ENCODE results near the gene LRRFIP1. TPM values are rescaled to one million over a fixed set of nuclear protein-coding genes. Genes with fewer than 3 reads are reported as not detected.
A peak's percentile ranks its signal among the peaks of the same experiment; 100 is the strongest.

LRRFIP1 gene
- polyA plus RNA-seq, 1 experiment, result 50.4 TPM

DNA sequence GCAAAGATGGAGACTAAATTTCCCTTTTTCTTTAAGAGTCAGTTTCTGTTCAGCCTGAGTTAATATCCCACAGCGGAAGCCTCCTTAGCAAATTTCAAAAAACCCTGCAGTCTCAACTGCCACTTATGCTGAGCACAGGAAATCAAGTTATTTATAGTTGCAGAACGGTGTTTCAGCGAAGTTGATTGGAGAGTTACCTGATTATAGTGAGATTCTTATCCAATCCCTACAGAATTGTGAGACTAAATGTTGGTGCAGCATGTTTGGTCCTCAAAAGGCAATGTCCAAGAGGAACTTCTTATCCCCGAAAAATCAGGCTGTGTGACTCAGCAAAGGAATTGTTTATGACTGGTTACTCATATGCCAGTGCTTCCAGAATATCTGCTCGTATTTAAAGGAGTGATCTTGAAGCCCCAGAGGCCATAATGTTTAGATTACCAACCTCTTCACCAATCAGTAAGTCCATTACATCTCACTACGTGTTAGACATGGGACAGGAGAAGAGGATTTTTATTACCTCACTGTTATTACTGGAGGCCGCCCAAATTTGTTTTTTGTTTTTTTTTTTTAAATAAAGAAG, 67.9 kb downstream of the LRRFIP1 start:
- CTCF ChIA-PET, result interaction anchor here (0.6 kb wide), 1 partner anchor 112 kb away, joined by 3 read pairs; no protein-coding TSS in a partner anchor
- POLR2A ChIA-PET, result interaction anchor here (0.6 kb wide), 3 partner anchors 8 to 236 kb away, joined by 3 to 4 read pairs (median 3); no protein-coding TSS in a partner anchor
- DNase-seq (ENCODE audit: low read depth), result peak; percentile 85
- Histone ChIP-seq H3K27me3 (ENCODE audit: control insufficient read depth, insufficient read depth, low read length) (no peaks in the 10 kb centered on the region), H3K4me3 (ENCODE audit: low read depth, low read length) (no peak overlapping the region), H3K36me3 (ENCODE audit: control insufficient read depth, insufficient read depth, low read length) (no peaks in the 10 kb centered on the region)
- TF ChIP-seq, protein P1, sequence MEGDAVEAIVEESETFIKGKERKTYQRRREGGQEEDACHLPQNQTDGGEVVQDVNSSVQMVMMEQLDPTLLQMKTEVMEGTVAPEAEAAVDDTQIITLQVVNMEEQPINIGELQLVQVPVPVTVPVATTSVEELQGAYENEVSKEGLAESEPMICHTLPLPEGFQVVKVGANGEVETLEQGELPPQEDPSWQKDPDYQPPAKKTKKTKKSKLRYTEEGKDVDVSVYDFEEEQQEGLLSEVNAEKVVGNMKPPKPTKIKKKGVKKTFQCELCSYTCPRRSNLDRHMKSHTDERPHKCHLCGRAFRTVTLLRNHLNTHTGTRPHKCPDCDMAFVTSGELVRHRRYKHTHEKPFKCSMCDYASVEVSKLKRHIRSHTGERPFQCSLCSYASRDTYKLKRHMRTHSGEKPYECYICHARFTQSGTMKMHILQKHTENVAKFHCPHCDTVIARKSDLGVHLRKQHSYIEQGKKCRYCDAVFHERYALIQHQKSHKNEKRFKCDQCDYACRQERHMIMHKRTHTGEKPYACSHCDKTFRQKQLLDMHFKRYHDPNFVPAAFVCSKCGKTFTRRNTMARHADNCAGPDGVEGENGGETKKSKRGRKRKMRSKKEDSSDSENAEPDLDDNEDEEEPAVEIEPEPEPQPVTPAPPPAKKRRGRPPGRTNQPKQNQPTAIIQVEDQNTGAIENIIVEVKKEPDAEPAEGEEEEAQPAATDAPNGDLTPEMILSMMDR (IDR thresholded peaks at IDR 0.05; ENCODE audit: insufficient read depth, low read depth, low read length), result no peak

DNA sequence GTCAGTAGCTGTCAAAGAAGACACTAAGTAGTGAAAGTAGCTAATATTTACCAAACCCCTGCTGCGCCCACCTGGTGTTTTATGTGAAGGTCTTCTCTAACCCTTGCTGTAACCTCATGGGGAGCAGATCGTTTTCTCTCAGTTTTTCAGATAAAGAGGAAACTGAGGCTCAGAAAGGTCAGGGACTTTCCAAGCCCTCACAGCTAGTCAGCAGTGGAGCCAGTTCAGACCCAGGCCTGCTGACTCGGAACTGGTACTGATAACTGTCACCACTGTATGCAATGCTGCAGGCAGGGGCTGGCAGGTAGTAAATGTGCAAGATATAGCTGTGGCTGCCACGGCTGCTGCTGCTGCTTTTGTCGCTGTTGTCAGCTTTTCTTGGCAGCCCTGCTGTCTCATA, 69.1 kb downstream of the LRRFIP1 start:
- no peaks in the 10 kb centered on the region for H3K36me3 ChIP-seq (ENCODE audit: control insufficient read depth, insufficient read depth, low read length)
- DNase-seq (ENCODE audit: low read depth), result no peak
- TF ChIP-seq, protein P1 (IDR thresholded peaks at IDR 0.05; ENCODE audit: insufficient read depth, low read depth, low read length), result no peak
- CTCF ChIA-PET, result interaction anchor here (0.6 to 2.4 kb wide), 4 partner anchors 35 to 124 kb away, joined by 3 to 6 read pairs (median 4); no protein-coding TSS in a partner anchor
- H3K27me3 ChIP-seq (ENCODE audit: control insufficient read depth, insufficient read depth, low read length), result no peaks in the 10 kb centered on the region
- no peak overlapping the region for H3K4me3 ChIP-seq (ENCODE audit: low read depth, low read length)
- POLR2A ChIA-PET, result no interaction called here

DNA sequence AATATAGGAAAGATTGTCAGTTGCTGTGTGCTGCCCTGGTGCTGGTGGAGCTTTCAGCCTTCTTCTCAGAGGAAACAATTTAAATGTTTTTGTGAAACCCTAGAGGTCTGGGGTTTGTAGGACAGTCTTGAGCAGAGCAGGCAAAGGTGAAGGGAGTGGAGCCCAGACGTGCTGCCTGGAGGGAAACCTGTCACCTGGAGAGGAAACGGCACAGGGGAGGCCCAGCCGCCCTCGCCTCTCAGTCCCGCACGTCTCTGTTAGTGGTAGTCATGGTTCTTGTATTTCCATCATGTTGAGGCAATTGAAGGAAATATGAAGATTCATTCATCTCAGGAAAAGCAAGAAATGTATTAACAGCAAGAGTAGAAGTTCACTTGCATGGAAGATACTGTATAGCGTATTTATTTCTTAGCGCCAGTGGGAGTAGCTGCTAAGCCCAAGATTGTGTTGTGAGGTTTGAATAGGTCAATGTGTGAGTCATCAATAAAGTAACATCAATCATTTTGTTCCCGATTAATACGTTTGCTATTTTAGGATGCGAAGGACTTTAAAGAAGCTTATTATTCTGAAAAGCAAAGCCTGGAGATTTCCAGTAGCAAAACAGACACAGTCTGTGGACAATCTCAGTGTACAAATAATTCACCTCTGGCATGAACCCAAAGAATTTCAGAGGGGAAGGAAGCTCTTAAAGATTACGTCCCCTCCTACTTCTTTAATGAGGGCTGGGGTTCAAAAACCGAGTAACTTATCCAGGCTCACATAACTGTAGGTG, 70.4 kb downstream of the LRRFIP1 start:
- no peak for DNase-seq (ENCODE audit: low read depth)
- Histone ChIP-seq H3K36me3 (ENCODE audit: control insufficient read depth, insufficient read depth, low read length) (no peaks in the 10 kb centered on the region), H3K27me3 (ENCODE audit: control insufficient read depth, insufficient read depth, low read length) (no peaks in the 10 kb centered on the region), H3K4me3 (ENCODE audit: low read depth, low read length) (no peak overlapping the region)
- ChIA-PET CTCF (interaction anchor here (0.9 to 2.4 kb wide), 3 partner anchors 21 to 126 kb away, joined by 3 to 6 read pairs (median 4); no protein-coding TSS in a partner anchor), POLR2A (no interaction called here)
- TF ChIP-seq, protein P1 (IDR thresholded peaks at IDR 0.05; ENCODE audit: insufficient read depth, low read depth, low read length), result no peak

DNA sequence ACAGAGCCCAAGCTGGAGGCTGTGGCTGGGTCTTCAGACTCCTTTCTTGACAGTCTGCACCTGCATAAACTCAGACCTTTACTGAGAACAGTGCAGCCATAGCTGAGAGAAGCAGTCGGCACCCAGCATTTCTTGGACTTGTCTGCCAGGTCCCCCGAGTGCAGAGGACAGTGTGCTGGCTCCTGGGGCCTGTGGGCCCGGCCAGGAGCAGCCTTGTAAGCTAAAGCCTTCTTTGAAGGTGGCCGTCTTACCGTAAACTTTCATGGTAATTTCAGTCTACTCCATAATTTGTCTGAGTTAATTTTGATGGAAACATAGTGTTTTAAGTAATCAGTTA, 70.9 kb downstream of the LRRFIP1 start:
- Histone ChIP-seq H3K36me3 (ENCODE audit: control insufficient read depth, insufficient read depth, low read length) (no peaks in the 10 kb centered on the region), H3K4me3 (ENCODE audit: low read depth, low read length) (no peak overlapping the region), H3K27me3 (ENCODE audit: control insufficient read depth, insufficient read depth, low read length) (no peaks in the 10 kb centered on the region)
- CTCF ChIA-PET, result interaction anchor here (1.3 to 2.4 kb wide), 2 partner anchors 47 to 126 kb away, joined by 4 to 6 read pairs; no protein-coding TSS in a partner anchor
- no peak for DNase-seq (ENCODE audit: low read depth)
- TF ChIP-seq, protein P1 (IDR thresholded peaks at IDR 0.05; ENCODE audit: insufficient read depth, low read depth, low read length), result no peak
- POLR2A ChIA-PET, result no interaction called here

DNA sequence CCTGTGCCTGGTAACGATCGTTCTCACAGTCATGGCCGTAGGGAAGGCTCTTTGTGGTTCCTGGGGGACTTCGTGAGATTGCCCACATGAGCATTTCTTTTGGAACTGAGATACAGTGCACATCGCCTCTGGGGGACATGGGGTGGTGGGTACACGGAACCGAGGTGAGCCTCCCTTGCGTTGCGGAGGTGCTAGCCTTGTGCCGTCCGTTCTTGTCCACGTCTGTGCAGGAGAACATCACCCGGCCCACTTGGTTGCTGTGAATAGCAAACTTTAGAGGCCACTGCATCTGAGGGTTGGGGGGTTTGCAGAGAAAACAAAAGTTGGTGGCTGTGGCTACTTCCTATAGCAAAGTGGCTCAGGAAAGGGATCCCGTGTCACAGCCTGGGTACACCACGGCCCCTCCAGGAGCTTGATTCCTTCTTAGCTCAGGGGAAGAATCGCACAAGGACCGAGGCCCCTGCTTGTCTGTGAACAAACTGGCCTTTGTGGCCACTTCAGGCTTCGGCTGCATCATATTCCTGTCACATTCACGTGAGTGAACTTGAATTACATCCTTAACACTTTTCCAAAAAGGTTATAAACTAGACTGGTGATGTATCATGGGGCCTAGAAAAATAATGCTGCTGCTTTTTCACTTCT, 72.6 kb downstream of the LRRFIP1 start:
- CTCF ChIA-PET, result interaction anchor here (1.1 kb wide), 1 partner anchor 45 kb away, joined by 3 read pairs; no protein-coding TSS in a partner anchor
- Histone ChIP-seq H3K27me3 (ENCODE audit: control insufficient read depth, insufficient read depth, low read length) (no peaks in the 10 kb centered on the region), H3K36me3 (ENCODE audit: control insufficient read depth, insufficient read depth, low read length) (no peaks in the 10 kb centered on the region), H3K4me3 (ENCODE audit: low read depth, low read length) (no peak overlapping the region)
- TF ChIP-seq, protein P1 (IDR thresholded peaks at IDR 0.05; ENCODE audit: insufficient read depth, low read depth, low read length), result no peak
- no peak for DNase-seq (ENCODE audit: low read depth)
- POLR2A ChIA-PET, result no interaction called here
